Panc1 (cell line): Measurements from ENCODE around the gene MYO1E.

ENCODE experiments used
- POLR2AphosphoS5 ChIP-seq: IDR thresholded peaks from 2 replicates; pipeline ENCODE4 v1.6.1; 2012; ENCODE audit warnings: mild to moderate bottlenecking, low read depth, low read length, moderate library complexity
- TCF7L2 ChIP-seq: IDR thresholded peaks from 2 replicates; pipeline ENCODE4 v1.6.1; 2011; ENCODE audit warnings: mild to moderate bottlenecking, low read depth, low read length, inconsistent platforms
- TF ChIP-seq, protein P1 (sequence below): fragments of 450-650 bp; IDR thresholded peaks from 2 replicates; pipeline ENCODE4 v1.5.1; 2017; ENCODE audit warnings: mild to moderate bottlenecking

DNA sequence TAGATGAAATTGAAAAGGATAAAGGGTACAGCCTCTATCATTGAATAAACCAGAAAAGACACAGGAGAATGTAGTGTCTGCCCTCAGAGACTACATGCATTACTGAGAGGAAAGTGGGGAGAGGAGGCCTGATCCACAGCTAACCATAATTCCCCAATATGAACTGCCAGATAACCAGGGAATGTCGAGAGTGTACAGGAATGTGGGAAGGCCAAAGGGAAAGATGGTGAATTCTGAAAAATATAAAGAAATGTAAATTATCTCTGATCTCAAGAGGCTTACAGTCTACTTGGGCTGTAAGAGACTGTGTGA is 22.3 kb downstream of the MYO1E start:
- TF ChIP-seq POLR2AphosphoS5 (no peak), TCF7L2 (no peak)
- TF ChIP-seq, protein P1, sequence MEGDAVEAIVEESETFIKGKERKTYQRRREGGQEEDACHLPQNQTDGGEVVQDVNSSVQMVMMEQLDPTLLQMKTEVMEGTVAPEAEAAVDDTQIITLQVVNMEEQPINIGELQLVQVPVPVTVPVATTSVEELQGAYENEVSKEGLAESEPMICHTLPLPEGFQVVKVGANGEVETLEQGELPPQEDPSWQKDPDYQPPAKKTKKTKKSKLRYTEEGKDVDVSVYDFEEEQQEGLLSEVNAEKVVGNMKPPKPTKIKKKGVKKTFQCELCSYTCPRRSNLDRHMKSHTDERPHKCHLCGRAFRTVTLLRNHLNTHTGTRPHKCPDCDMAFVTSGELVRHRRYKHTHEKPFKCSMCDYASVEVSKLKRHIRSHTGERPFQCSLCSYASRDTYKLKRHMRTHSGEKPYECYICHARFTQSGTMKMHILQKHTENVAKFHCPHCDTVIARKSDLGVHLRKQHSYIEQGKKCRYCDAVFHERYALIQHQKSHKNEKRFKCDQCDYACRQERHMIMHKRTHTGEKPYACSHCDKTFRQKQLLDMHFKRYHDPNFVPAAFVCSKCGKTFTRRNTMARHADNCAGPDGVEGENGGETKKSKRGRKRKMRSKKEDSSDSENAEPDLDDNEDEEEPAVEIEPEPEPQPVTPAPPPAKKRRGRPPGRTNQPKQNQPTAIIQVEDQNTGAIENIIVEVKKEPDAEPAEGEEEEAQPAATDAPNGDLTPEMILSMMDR: no peak
